Endothelial cell of umbilical vein (primary cell): ENCODE measurements around the gene ACBD3.

Experiments
- EZH2 ChIP-seq: IDR thresholded peaks from 2 replicates; pipeline ENCODE4 v1.6.1; 2012; ENCODE audit warnings: borderline replicate concordance, low read depth, mild to moderate bottlenecking, moderate library complexity, low read length, inconsistent platforms; ENCODE audit not compliant: severe bottlenecking
- MAX ChIP-seq: IDR thresholded peaks from 2 replicates; pipeline ENCODE4 v1.6.1; 2011; ENCODE audit not compliant: insufficient read depth, insufficient read length
- POLR2A ChIP-seq: IDR thresholded peaks from 2 replicates; pipeline ENCODE4 v1.6.1; 2012; ENCODE audit warnings: low read depth, mild to moderate bottlenecking, control low read depth, low read length
- POLR2AphosphoS5 ChIP-seq: IDR thresholded peaks from 2 replicates; pipeline ENCODE4 v1.6.1; 2012; ENCODE audit warnings: low read depth, mild to moderate bottlenecking, control low read depth, low read length, moderate library complexity; ENCODE audit not compliant: insufficient read depth
- TF ChIP-seq, protein P1 (sequence below), 2 donors: IDR thresholded peaks; 1 replicate in 1 of 2; 2 replicates in 1 of 2; pipeline ENCODE4 v1.5.1; 2011; ENCODE audit warnings: low read length in 2 of 2, mild to moderate bottlenecking in 2 of 2, moderate library complexity in 2 of 2, control low read depth in 1 of 2, inconsistent platforms in 1 of 2, low read depth in 1 of 2; ENCODE audit not compliant: insufficient read depth in 1 of 2; ENCODE audit errors: extremely low read depth in 1 of 2

DNA sequence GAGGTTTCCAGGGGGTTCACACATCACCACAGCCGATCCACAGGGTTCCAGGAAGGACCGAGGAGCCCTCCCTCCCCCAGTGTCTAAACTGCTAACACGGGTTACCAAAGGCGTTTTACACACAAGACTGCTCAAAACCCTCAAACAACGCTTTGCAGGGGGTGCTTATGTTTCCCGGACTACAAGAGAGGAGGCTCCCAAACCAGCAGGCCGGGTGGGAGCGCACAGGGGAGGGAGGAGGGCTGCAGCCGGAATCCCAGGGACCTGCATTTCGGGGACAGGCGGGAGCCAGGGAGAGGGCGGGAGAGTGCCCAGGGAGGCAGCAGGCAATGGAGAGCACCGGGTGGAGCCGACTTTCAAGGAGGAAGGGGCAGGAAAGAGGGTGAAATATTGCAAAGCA is 50.8 kb downstream of the ACBD3 start:
- TF ChIP-seq, protein P1, sequence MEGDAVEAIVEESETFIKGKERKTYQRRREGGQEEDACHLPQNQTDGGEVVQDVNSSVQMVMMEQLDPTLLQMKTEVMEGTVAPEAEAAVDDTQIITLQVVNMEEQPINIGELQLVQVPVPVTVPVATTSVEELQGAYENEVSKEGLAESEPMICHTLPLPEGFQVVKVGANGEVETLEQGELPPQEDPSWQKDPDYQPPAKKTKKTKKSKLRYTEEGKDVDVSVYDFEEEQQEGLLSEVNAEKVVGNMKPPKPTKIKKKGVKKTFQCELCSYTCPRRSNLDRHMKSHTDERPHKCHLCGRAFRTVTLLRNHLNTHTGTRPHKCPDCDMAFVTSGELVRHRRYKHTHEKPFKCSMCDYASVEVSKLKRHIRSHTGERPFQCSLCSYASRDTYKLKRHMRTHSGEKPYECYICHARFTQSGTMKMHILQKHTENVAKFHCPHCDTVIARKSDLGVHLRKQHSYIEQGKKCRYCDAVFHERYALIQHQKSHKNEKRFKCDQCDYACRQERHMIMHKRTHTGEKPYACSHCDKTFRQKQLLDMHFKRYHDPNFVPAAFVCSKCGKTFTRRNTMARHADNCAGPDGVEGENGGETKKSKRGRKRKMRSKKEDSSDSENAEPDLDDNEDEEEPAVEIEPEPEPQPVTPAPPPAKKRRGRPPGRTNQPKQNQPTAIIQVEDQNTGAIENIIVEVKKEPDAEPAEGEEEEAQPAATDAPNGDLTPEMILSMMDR (IDR thresholded peaks at IDR 0.05; ENCODE audit: extremely low read depth in 1 of 2, insufficient read depth in 1 of 2, low read depth in 1 of 2, low read length in 2 of 2), result no peak
- TF ChIP-seq POLR2A (no peak), POLR2AphosphoS5 (no peak), MAX (no peak), EZH2 (no peak)
